GM12878 (cell line): Measurements from ENCODE around the gene URI1. TPM values are rescaled to one million over a fixed set of nuclear protein-coding genes. Genes with fewer than 3 reads are reported as not detected.

Source experiments
- ATAC-seq: fragments of 200-7000 bp; cut with Tn5 transposase; 3 replicates; pipeline ENCODE4 v1.9.1; 2020; ENCODE audit warnings: mild to moderate bottlenecking, moderate library complexity
- BruUV-seq: library from RNA; stranded (reverse); fragments of 400-500 nt; replicated peaks from 2 replicates; lab custom pipeline; 2021; lab: Mats Ljungman, UMichigan
- CTCF ChIA-PET: fragments of 300-600 bp; sonication (Branson Sonifier 250); formaldehyde crosslinking; extraction: SDS; loops from one replicate; lab custom pipeline; 2021; ENCODE audit warnings: inconsistent platforms; lab: Yijun Ruan, JAX
- POLR2A ChIA-PET: fragments of 350-600 bp; formaldehyde crosslinking; extraction: SDS; loops from one replicate; lab custom pipeline; 2021; ENCODE audit warnings: inconsistent platforms; lab: Charles Lee
- RAD21 ChIA-PET: fragments of 300-600 bp; sonication (Branson Sonifier 250); formaldehyde crosslinking; loops from one replicate; lab custom pipeline; 2023; ENCODE audit warnings: antibody characterized with exemption; ENCODE audit not compliant: unreplicated experiment; lab: Charles Lee
- SMC1A ChIA-PET: fragments of 300-600 bp; sonication (Branson Sonifier 250); formaldehyde crosslinking; loops from one replicate; lab custom pipeline; 2023; ENCODE audit not compliant: unreplicated experiment, uncharacterized antibody; lab: Charles Lee
- DNase-seq: peaks from one replicate; pipeline ENCODE4 v3.0.0-alpha.2; 2011; ENCODE audit warnings: low read depth, low spot score
- FAIRE-seq: peaks from 3 replicates; lab custom pipeline; 2011; peaks lifted over from hg19 to GRCh38; lab: Jason Lieb, UNC
- H2AFZ ChIP-seq: 2 replicates; pipeline ENCODE4 v1.6.0; 2011; ENCODE audit warnings: low read depth, low read length, control low read depth; ENCODE audit not compliant: control insufficient read depth
- H3K27ac ChIP-seq: 2 replicates; pipeline ENCODE4 v1.5.1; 2011; ENCODE audit warnings: control low read depth; ENCODE audit not compliant: control insufficient read depth, insufficient read depth
- H3K27me3 ChIP-seq, 2 experiments: replicated peaks in 1 of 2; 2 replicates each; pipeline versions ENCODE4 v1.6.0 to v1.6.1; 2011; ENCODE audit warnings: low read length in 1 of 2; ENCODE audit not compliant: control insufficient read depth in 2 of 2, insufficient read depth in 2 of 2
- H3K36me3 ChIP-seq, 2 experiments: 2 replicates each; pipeline ENCODE4 v1.5.1; 2011; ENCODE audit warnings: low read length in 1 of 2; ENCODE audit not compliant: control insufficient read depth in 2 of 2, insufficient read depth in 2 of 2
- H3K4me1 ChIP-seq: 2 replicates; pipeline ENCODE4 v1.6.1; 2011; ENCODE audit warnings: mild to moderate bottlenecking, low read length, moderate library complexity, mixed read lengths; ENCODE audit not compliant: control insufficient read depth, insufficient read depth
- H3K4me2 ChIP-seq: 2 replicates; pipeline ENCODE4 v1.6.0; 2011; ENCODE audit warnings: control low read depth; ENCODE audit not compliant: control insufficient read depth, insufficient read depth
- H3K4me3 ChIP-seq: fragments of 200-600 bp; sonication (generic); 2 replicates; pipeline ENCODE4 v1.5.1; 2016
- H3K79me2 ChIP-seq: 2 replicates; pipeline ENCODE4 v1.6.0; 2011; ENCODE audit warnings: low read length; ENCODE audit not compliant: control insufficient read depth, insufficient read depth
- H3K9ac ChIP-seq: 2 replicates; pipeline ENCODE4 v1.8.0; 2011; ENCODE audit warnings: low read length, control low read depth, mixed read lengths; ENCODE audit not compliant: control insufficient read depth, insufficient read depth
- H3K9me3 ChIP-seq: replicated peaks from 3 replicates; pipeline ENCODE4 v1.5.1; 2011; ENCODE audit warnings: mild to moderate bottlenecking, low read length; ENCODE audit not compliant: control insufficient read depth, insufficient read depth
- H4K20me1 ChIP-seq: 2 replicates; pipeline ENCODE4 v1.6.0; 2011; ENCODE audit not compliant: control insufficient read depth, insufficient read depth
- BHLHE40 ChIP-seq, 2 experiments: fragments of 450-650 bp in 1 of 2; IDR thresholded peaks; 2 replicates each; pipeline ENCODE4 v1.6.1; 2011 to 2017; ENCODE audit warnings: low read depth in 2 of 2, borderline replicate concordance in 1 of 2, improper control_type of control experiment in 1 of 2, low read length in 1 of 2, mild to moderate bottlenecking in 1 of 2
- BRCA1 ChIP-seq: IDR thresholded peaks from 2 replicates; pipeline ENCODE4 v1.6.1; 2011; ENCODE audit warnings: low read depth, low read length, improper control_type of control experiment
- EP300 ChIP-seq, 2 experiments: fragments of 150-350 bp in 1 of 2; IDR thresholded peaks; 2 replicates each; pipeline ENCODE4 v1.6.1; 2011 to 2012; ENCODE audit warnings: low read depth in 2 of 2, low read length in 2 of 2, borderline replicate concordance in 1 of 2, improper control_type of control experiment in 1 of 2, inconsistent platforms in 1 of 2; ENCODE audit not compliant: control insufficient read depth in 1 of 2
- FOXK2 ChIP-seq: fragments of 450-650 bp; IDR thresholded peaks from 2 replicates; pipeline ENCODE4 v1.6.1; 2017; ENCODE audit warnings: mild to moderate bottlenecking, moderate library complexity
- IKZF2 ChIP-seq, 2 experiments: fragments of 450-650 bp; IDR thresholded peaks; 2 replicates each; pipeline ENCODE4 v1.6.1; 2017; ENCODE audit warnings: mild to moderate bottlenecking in 2 of 2, moderate library complexity in 2 of 2
- KLF5 ChIP-seq: fragments of 450-650 bp; IDR thresholded peaks from 2 replicates; pipeline ENCODE4 v1.6.1; 2014; ENCODE audit warnings: mild to moderate bottlenecking; ENCODE audit not compliant: partially characterized antibody
- MXI1 ChIP-seq: fragments of 150-350 bp; IDR thresholded peaks from 2 replicates; pipeline ENCODE4 v1.6.1; 2011; ENCODE audit warnings: low read depth, mild to moderate bottlenecking, inconsistent platforms, low read length, improper control_type of control experiment
- MYB ChIP-seq: fragments of 150-350 bp; IDR thresholded peaks from 2 replicates; pipeline ENCODE4 v1.6.1; 2014; ENCODE audit warnings: mild to moderate bottlenecking, low read depth, low read length, borderline replicate concordance
- NR2C2 ChIP-seq: IDR thresholded peaks from 2 replicates; pipeline ENCODE4 v1.6.1; 2011; ENCODE audit warnings: borderline replicate concordance, low read depth; ENCODE audit not compliant: control insufficient read depth, insufficient read length
- RFX5 ChIP-seq: IDR thresholded peaks from 2 replicates; pipeline ENCODE4 v1.6.1; 2011; ENCODE audit warnings: low read depth, low read length, improper control_type of control experiment
- SIX5 ChIP-seq: IDR thresholded peaks from 2 replicates; pipeline ENCODE4 v1.6.1; 2011; ENCODE audit warnings: mild to moderate bottlenecking, low read depth, low read length, moderate library complexity; ENCODE audit not compliant: severe bottlenecking
- WGBS: methylation state at CpG from one replicate; pipeline ENCODE4 v1.1.6; 2016; ENCODE audit warnings: low lambda C conversion rate; ENCODE audit not compliant: insufficient replicate concordance, insufficient coverage; ENCODE audit errors: missing lambda C conversion rate; 5-methylcytosine and 5-hydroxymethylcytosine counted together
- in situ Hi-C: fragments of 300-500 bp; cut with MboI; formaldehyde crosslinking; loops from 9 replicates; pipeline ENCODE4 v1.14.3; 2018; ENCODE audit warnings: mixed read lengths
- intact Hi-C: fragments of 100-400 bp; cut with micrococcal nuclease; formaldehyde crosslinking; loops from one replicate; pipeline ENCODE4 v1.14.2; 2022; ENCODE audit not compliant: unreplicated experiment
- polyA plus RNA-seq, 11 experiments: library from polyadenylated mRNA; depleted of rRNA in 4 of 11; unstranded in 6 of 11; stranded (reverse) in 5 of 11; fragments of >200 nt; fragmentation: Nextera tagmentation in 4 of 11; fragmentation: Illumina TruSeq in 1 of 11; extraction: Ambion mirVana in 4 of 11; extraction: Trizol in 1 of 11; gene quantifications; 1 replicate in 1 of 11; 2 replicates in 10 of 11; pipeline versions ENCODE4 v1.2.1 to v1.2.3, GENCODE V29; 2011 to 2016; ENCODE audit warnings: inconsistent platforms in 2 of 11, missing spikeins in 2 of 11, low read depth in 1 of 11
- total RNA-seq, 4 experiments: library from RNA; depleted of rRNA in 3 of 4; stranded (reverse); fragments of >200 nt in 3 of 4; fragmentation: Illumina TruSeq in 1 of 4; extraction: Trizol in 1 of 4; gene quantifications; 2 replicates each; pipeline versions ENCODE4 v1.2.1 to v1.2.3, GENCODE V29; 2013 to 2021

URI1 gene
- total and polyA plus RNA-seq, 10 of the 15 experiments (the other 5 are each of a cell fraction or from before 2014, with no cell fraction given), result 15.2 to 94.2 (median 47.9) TPM

- ChIA-PET RAD21 (no interaction called here), SMC1A (no interaction called here), POLR2A (no interaction called here)
- no TSS peak for BruUV-seq
- H3K27ac ChIP-seq, result no peak overlapping the region
- H2AFZ ChIP-seq, result no peak overlapping the region
- WGBS, result 100% methylated on average over 1 of the region's 1 CpG
- H3K4me2 ChIP-seq, result no peak overlapping the region
- H3K79me2 ChIP-seq, result peaks cover 10% of the 10 kb centered on the region
- H3K9ac ChIP-seq, result no peak overlapping the region
- H3K27me3 ChIP-seq, result no peaks in the 10 kb centered on the region
- in situ Hi-C loops, result no loop called here
- FAIRE-seq, result no peak
- H3K36me3 ChIP-seq, result peaks cover 0 to 10% of the 10 kb centered on the region in 2 experiments; a peak in 1 of 4 replicates
- no peak for ATAC-seq
- H3K4me1 ChIP-seq, result no peaks in the 10 kb centered on the region
- no peak for DNase-seq
- intact Hi-C loops, result no loop called here
- H3K9me3 ChIP-seq, result peaks cover 2% of the 10 kb centered on the region; the same call in 2 of the 3 replicates
- no peak overlapping the region for H3K4me3 ChIP-seq
- no peaks in the 10 kb centered on the region for H4K20me1 ChIP-seq
- TF ChIP-seq RFX5 (no peak), MYB (no peak), KLF5 (no peak), NR2C2 (no peak), BRCA1 (no peak), SIX5 (no peak), FOXK2 (no peak), EP300 (IDR thresholded peaks at IDR 0.05; ENCODE audit: borderline replicate concordance in 1 of 2, control insufficient read depth in 1 of 2, low read depth in 2 of 2, low read length in 2 of 2) (no peak), BHLHE40 (IDR thresholded peaks at IDR 0.05; ENCODE audit: borderline replicate concordance in 1 of 2, low read depth in 2 of 2, low read length in 1 of 2) (no peak), IKZF2 (IDR thresholded peaks at IDR 0.05) (no peak), MXI1 (no peak)
- TF ChIP-seq, all 136 proteins: peak for 0
- CTCF ChIA-PET, result no interaction called here
Observed at GRCh38 chr19:30004403-30004802, 62.4 kb downstream of the URI1 start.
